Fibroblast of lung (primary cell): ENCODE results near the gene HNRNPA3. TPM values are rescaled to one million over a fixed set of nuclear protein-coding genes. Genes with fewer than 3 reads are reported as not detected.
"Not testable (repeated sequence)": the region's sequence is repeated elsewhere in the genome, so short reads cannot be mapped to it uniquely, and the experiment has no call there.

Source experiments
- DNase-seq, 2 donors: peaks; one replicate each; pipeline versions ENCODE4 v3.0.0 to v3.0.0-alpha.2; 2010; ENCODE audit warnings: low read depth in 2 of 2
- H2AFZ ChIP-seq: 2 replicates; pipeline ENCODE4 v1.5.1; 2012; ENCODE audit warnings: low read length, control low read depth, inconsistent platforms
- H3K27ac ChIP-seq: 2 replicates; pipeline ENCODE4 v1.5.1; 2011; ENCODE audit warnings: low read length, control low read depth; ENCODE audit not compliant: insufficient read depth
- H3K27me3 ChIP-seq: 2 replicates; pipeline ENCODE4 v1.5.1; 2011; ENCODE audit warnings: mild to moderate bottlenecking, low read length; ENCODE audit not compliant: control insufficient read depth, insufficient read depth
- H3K36me3 ChIP-seq: 2 replicates; pipeline ENCODE4 v1.5.1; 2011; ENCODE audit warnings: low read length; ENCODE audit not compliant: control insufficient read depth, insufficient read depth
- H3K4me1 ChIP-seq: 2 replicates; pipeline ENCODE4 v1.5.1; 2011; ENCODE audit warnings: low read length; ENCODE audit not compliant: control insufficient read depth, insufficient read depth; ENCODE audit errors: extremely low read depth
- H3K4me2 ChIP-seq: 2 replicates; pipeline ENCODE4 v1.5.1; 2011; ENCODE audit warnings: low read length, control low read depth; ENCODE audit not compliant: insufficient read depth; ENCODE audit errors: extremely low read depth
- H3K4me3 ChIP-seq, 4 experiments: fragments of 200-600 bp in 1 of 4; sonication (generic) in 1 of 4; replicated peaks in 1 of 4; 2 replicates each; pipeline ENCODE4 v1.5.1; 2011 to 2016; ENCODE audit warnings: low read length in 4 of 4, low read depth in 3 of 4, mild to moderate bottlenecking in 3 of 4, control low read depth in 2 of 4, inconsistent platforms in 1 of 4, mixed read lengths in 1 of 4; ENCODE audit not compliant: insufficient read depth in 1 of 4; ENCODE audit errors: control extremely low read depth in 1 of 4
- H3K79me2 ChIP-seq: 2 replicates; pipeline ENCODE4 v1.5.1; 2012; ENCODE audit warnings: mild to moderate bottlenecking, low read length, inconsistent platforms; ENCODE audit not compliant: control insufficient read depth, insufficient read depth
- H3K9ac ChIP-seq: 2 replicates; pipeline ENCODE4 v1.5.1; 2011; ENCODE audit warnings: mild to moderate bottlenecking, low read length, control low read depth; ENCODE audit not compliant: insufficient read depth
- H3K9me3 ChIP-seq: 2 replicates; pipeline ENCODE4 v1.5.1; 2012; ENCODE audit warnings: low read depth, low read length; ENCODE audit not compliant: control insufficient read depth, insufficient read depth
- H4K20me1 ChIP-seq: 2 replicates; pipeline ENCODE4 v1.5.1; 2011; ENCODE audit warnings: low read length; ENCODE audit not compliant: control insufficient read depth, insufficient read depth; ENCODE audit errors: extremely low read depth
- EZH2 ChIP-seq: IDR thresholded peaks from 2 replicates; pipeline ENCODE4 v1.5.1; 2012; ENCODE audit warnings: low read length, control low read depth, mild to moderate bottlenecking; ENCODE audit errors: missing control alignments
- polyA plus RNA-seq, 2 donors: library from polyadenylated mRNA; depleted of rRNA in 1 of 2; stranded (reverse) in 1 of 2; unstranded in 1 of 2; fragments of >200 nt; gene quantifications; 2 replicates each; pipeline ENCODE4 v1.2.1, GENCODE V29; 2011 to 2012; ENCODE audit warnings: missing spikeins in 1 of 2
- total RNA-seq: library from RNA; depleted of rRNA; stranded (reverse); fragments of >200 nt; gene quantifications from 2 replicates; pipeline ENCODE4 v1.2.1, GENCODE V29; 2014
- TF ChIP-seq, protein P1 (sequence below), 2 donors: IDR thresholded peaks in 1 of 2; conservative IDR thresholded peaks in 1 of 2; 1 replicate in 1 of 2; 2 replicates in 1 of 2; pipeline ENCODE4 v1.5.1; 2011 to 2012; ENCODE audit warnings: low read length in 2 of 2, control low read depth in 1 of 2, inconsistent platforms in 1 of 2, low read depth in 1 of 2, mild to moderate bottlenecking in 1 of 2

HNRNPA3 gene
- total and polyA plus RNA-seq, 2 donors (not counting 1 experiment from before 2014, with no cell fraction given), result 34.5 to 81.2 TPM

DNA sequence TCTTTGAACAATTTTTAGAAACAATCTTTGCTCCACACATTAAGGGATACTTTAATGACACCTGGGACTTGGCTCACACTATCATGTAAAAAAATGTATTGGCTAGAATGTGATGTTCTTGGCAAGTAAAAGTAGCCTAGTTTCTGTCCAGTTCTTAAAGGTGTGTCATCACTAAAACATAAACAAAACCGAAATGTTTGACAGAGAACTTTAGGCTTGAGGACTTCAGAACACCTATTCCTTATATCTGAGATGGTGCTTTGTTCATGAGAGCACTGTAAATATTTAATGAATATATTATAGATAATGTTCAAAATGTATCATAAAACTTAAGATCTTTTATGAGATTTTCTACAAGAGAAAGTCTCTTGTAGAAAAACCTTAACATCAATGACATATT lies 19.8 kb upstream of the HNRNPA3 start:
- Histone ChIP-seq H3K9me3 (no peaks in the 10 kb centered on the region), H3K9ac (no peak overlapping the region)

DNA sequence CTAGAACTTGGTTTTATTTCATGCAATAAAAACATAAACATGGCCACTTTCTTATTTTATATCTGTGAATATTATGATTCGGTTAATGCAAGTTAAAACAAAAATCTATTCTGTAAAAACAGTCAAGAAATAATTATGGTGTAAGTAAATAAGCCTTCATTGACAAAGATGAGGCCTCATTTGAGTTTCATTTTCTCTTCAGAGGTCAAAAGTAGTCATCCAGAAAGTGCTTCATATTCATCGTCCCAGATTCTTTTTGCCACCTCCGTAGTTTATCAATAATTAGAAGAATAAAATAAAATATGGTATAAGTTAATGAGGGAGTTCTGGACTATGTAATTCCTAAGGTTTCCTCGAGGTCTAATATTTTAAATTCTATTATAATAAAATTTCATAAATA lies 19.4 kb upstream of the HNRNPA3 start:
- H3K9ac ChIP-seq, result no peak overlapping the region

More for the DNA sequence above, 19.8 kb upstream of the HNRNPA3 start:
- Histone ChIP-seq H3K4me1 (peaks cover under 1% of the 10 kb centered on the region), H3K79me2 (no peaks in the 10 kb centered on the region), H2AFZ (no peak overlapping the region), H4K20me1 (no peaks in the 10 kb centered on the region), H3K4me3 (no peak overlapping the region), H3K27ac (no peak overlapping the region), H3K4me2 (no peak overlapping the region), H3K36me3 (no peaks in the 10 kb centered on the region), H3K27me3 (no peaks in the 10 kb centered on the region)
- TF ChIP-seq, protein P1, sequence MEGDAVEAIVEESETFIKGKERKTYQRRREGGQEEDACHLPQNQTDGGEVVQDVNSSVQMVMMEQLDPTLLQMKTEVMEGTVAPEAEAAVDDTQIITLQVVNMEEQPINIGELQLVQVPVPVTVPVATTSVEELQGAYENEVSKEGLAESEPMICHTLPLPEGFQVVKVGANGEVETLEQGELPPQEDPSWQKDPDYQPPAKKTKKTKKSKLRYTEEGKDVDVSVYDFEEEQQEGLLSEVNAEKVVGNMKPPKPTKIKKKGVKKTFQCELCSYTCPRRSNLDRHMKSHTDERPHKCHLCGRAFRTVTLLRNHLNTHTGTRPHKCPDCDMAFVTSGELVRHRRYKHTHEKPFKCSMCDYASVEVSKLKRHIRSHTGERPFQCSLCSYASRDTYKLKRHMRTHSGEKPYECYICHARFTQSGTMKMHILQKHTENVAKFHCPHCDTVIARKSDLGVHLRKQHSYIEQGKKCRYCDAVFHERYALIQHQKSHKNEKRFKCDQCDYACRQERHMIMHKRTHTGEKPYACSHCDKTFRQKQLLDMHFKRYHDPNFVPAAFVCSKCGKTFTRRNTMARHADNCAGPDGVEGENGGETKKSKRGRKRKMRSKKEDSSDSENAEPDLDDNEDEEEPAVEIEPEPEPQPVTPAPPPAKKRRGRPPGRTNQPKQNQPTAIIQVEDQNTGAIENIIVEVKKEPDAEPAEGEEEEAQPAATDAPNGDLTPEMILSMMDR (conservative IDR thresholded peaks at IDR 0.05 in 1 of 2, IDR thresholded peaks at IDR 0.05 in 1 of 2; ENCODE audit: low read depth in 1 of 2, low read length in 2 of 2), result no peak
- no peak for TF ChIP-seq EZH2
- no peak for DNase-seq

DNA sequence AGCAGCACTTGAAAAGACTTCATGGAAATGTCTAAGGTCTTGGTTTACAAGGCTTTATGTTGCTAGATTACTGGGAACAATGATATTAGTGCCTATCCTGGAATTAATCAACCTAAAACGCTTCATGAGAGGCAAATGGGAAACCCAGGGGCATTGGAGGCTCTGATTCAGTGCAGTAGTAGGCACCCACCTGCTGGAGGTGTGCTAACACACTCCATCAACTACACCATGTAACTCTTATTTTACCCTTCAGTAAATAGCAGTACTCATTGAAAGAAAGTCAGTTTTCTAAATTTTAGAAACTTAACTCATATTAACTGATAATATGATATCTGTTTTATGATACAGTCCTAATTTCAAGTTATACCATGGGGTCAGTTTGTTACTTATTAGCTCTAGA lies 17.4 kb upstream of the HNRNPA3 start:
- H3K27ac ChIP-seq, result no peak overlapping the region
- H3K9ac ChIP-seq, result no peak overlapping the region
- no peak overlapping the region for H2AFZ ChIP-seq
- H3K4me2 ChIP-seq, result no peak overlapping the region
- DNase-seq, result no peak
- H3K79me2 ChIP-seq, result no peaks in the 10 kb centered on the region
- TF ChIP-seq EZH2, result no peak
- no peaks in the 10 kb centered on the region for H3K27me3 ChIP-seq
- no peak overlapping the region for H3K4me3 ChIP-seq
- H3K9me3 ChIP-seq, result no peaks in the 10 kb centered on the region
- H4K20me1 ChIP-seq, result no peaks in the 10 kb centered on the region
- no peaks in the 10 kb centered on the region for H3K4me1 ChIP-seq
- H3K36me3 ChIP-seq, result no peaks in the 10 kb centered on the region

More for the DNA sequence above, 19.4 kb upstream of the HNRNPA3 start:
- no peaks in the 10 kb centered on the region for H3K27me3 ChIP-seq
- H3K4me3 ChIP-seq, result no peak overlapping the region
- TF ChIP-seq, protein P1 (conservative IDR thresholded peaks at IDR 0.05 in 1 of 2, IDR thresholded peaks at IDR 0.05 in 1 of 2; ENCODE audit: low read depth in 1 of 2, low read length in 2 of 2), result no peak
- no peak for TF ChIP-seq EZH2
- no peak overlapping the region for H3K27ac ChIP-seq
- no peak overlapping the region for H3K4me2 ChIP-seq
- no peaks in the 10 kb centered on the region for H3K4me1 ChIP-seq
- no peak for DNase-seq
- H2AFZ ChIP-seq, result no peak overlapping the region
- no peaks in the 10 kb centered on the region for H4K20me1 ChIP-seq
- no peaks in the 10 kb centered on the region for H3K9me3 ChIP-seq
- H3K79me2 ChIP-seq, result no peaks in the 10 kb centered on the region
- no peaks in the 10 kb centered on the region for H3K36me3 ChIP-seq

DNA sequence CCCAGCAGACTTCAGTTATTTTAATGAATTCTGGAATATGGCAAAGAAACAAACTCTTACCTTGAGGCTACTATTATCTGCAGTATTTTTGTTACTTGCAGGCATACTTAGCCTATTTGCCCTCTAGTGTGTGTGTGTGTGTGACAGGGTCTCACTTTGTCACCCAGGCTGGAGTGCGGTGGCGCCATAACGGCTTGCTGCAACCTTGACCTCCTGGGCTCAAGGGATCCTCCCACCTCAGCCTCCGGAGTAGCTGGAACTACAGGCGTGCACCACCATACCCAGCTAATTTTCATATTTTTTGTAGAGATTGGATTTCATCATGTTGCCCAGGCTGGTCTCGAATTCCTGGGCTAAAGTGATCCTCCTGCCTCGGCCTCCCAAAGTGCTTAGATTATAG lies 12.2 kb upstream of the HNRNPA3 start:
- H3K4me2 ChIP-seq, H3K27ac ChIP-seq, H3K4me1 ChIP-seq, H3K4me3 ChIP-seq, H4K20me1 ChIP-seq, H3K79me2 ChIP-seq, DNase-seq, H3K36me3 ChIP-seq, H3K9me3 ChIP-seq, H3K27me3 ChIP-seq, H3K9ac ChIP-seq, H2AFZ ChIP-seq: not testable (repeated sequence)
